ENCODE data around the gene FRMD1.

The FRMD1 gene

DNA sequence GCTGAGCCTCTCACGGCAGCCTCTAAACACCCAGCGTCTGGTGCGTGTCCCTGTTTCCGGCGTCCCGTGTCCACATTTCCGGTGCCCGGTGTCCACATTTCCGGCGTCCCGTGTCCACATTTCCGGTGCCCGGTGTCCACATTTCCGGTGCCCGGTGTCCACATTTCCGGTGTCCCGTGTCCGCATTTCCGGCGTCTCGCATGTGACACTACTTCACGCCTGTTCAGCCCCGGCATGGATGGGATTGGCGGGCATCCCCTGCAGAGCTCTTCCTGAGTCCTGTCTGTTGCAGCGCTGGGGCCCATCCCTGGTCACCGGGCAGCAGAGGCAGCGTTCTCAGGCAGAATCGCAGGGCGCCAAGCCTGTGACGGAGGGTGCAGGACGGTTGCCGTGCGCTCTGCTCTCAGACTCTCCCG lies 3.2 kb downstream of the FRMD1 start:
- DNase-seq: no peak

DNA sequence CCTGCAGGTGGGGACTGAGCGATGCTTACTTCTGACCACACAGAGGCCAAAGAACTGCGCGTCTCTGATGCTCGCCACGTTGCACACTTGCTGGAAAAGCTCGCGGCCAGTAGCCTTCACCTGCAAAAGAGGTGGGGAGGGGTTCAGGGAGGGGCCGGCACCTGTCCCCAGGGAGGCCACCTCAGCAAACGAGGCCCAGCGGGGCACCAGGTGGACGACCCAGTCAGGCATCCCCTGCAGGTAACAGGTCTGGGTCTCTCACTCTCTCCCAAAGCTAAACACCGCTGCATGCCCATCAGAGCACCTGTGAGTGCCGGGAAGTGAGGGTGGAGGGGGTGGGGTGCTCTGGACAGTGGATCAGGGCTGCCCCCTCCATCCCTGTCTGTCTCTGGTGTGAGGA lies 3.8 kb downstream of the FRMD1 start:
- DNase-seq: no peak

- no peak for DNase-seq
Observed at GRCh38 chr6:168073937-168074730, 4.9 kb downstream of the FRMD1 start.

DNA sequence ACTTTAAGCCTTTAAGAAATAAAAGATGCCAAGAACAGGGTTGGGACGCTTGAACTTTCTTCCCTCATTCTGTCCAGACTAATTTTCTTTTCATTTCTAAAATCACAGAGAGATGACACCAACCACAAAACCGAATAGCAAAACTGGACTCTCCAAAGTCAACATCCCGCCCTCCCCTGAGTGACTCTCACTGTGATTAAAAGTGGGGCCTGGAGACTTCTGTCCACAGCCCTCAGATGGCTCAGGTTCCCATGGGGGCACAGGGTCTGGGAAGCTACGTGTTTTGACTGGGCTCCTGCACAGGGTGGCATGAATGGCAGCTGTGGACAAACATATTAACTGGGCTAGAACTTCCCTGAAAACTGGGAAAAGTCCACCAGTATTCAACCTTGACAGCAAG lies 6.3 kb downstream of the FRMD1 start:
- no peak for DNase-seq

GRCh38 chr6:168072261-168072660 lies 6.8 kb downstream of the FRMD1 start:
- DNase-seq: no peak

DNA sequence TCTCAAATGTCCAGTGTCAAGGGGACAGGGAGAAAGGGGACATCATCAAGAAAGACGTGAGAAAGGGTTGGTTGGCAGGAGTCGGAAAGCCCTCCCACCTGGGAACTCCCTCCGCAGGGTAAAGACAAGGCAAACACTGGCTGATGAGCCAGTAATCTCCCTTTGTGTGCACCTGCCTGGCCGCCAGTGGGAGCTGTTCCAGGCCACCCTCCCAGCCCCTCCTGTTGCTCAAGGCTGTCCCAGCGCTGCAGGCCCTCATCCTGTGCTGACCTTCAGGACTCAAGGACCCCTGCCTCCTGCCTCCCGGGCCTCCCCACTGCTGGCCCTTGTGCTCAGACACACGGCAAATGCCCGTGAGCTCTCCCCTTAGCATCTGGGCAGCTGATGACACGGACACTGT lies 7.4 kb downstream of the FRMD1 start:
- DNase-seq: no peak

DNA sequence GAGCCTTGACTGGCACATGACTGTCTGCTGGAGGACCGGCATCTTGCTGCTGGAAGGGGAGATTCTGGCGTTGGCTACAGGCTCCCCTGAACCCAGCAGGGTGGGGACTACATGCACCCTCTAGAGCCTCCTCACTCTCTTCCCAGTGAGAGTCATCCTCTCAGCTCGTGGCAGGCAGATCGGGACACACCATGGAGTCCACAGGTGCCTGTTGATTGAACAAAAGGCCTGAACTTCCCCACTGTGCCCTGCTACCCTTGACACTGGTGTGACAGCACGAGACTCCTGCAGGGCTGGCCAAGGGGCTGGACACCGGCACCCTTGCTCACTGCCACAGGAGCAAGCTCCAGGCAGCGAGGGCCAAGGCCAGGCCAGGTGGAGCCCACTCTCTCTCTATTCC lies 8.2 kb downstream of the FRMD1 start:
- DNase-seq: no peak

- DNase-seq: no peak
Observed at GRCh38 chr6:168067081-168067759, 11.8 kb downstream of the FRMD1 start.

GRCh38 chr6:168064226-168064807 lies 14.7 kb downstream of the FRMD1 start:
- no peak for DNase-seq

DNA sequence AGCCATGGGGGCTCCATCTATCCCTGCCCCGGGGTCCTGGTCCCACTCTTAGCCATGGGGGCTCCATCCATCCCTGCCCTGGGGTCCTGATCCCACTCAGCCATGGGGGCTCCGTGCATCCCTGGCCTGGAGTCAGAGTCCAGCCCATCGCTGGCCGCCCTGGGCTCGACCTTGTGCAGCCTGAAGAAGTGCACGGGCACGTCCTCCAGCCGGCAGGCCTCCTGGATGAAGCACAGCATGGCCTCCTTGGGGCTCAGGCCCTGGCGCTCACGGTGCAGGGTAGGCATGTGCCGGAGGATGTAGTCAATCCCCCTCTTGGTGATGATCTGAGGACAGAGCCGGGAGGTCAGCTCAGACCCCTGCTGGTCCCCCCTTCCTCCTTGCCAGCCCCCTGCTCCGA lies 15.6 kb downstream of the FRMD1 start:
- no peak for DNase-seq

DNA sequence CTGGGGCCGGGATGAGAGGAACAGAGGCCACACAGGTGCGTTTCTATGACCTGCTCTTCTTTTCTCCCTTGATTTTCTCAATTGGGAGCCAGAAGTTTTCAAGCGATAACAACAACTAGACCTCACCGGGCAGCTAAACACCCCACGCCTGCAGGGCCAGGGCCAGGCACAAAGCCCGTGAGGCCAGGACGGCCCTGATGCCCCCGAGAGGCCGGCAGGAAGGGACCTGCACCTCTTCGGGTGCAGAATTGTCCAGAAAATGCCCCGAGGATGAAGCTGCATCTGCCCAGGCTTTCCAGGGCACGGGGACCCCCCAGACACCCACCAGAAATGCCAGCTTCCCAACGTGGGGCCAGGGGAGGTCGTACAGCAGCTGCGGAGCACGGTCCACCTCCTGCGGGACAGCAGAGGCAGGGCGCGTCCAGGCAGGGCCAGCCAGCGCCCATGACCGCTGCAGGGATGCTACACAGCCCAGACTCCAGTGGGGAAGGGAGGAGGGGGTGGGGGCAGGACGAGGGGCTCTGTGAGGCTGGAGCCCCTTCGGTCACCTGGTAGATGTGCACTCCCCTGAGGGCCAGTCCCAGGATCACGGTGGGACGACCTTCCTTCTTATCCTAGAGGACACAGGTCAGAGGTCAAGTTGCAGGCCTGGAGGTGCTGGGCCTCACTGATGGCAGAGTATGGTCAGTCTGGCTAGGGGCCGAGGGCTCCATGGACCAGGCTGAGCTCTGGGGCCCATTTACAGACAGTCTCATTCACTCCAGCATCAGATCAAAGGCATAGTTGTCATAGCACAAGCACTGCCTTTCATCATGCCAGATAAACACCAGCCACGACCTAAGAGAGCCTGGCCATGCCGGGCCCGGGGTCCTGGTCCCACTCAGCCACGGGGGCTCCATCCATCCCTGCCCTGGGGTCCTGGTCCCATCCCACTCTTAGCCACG lies 16.4 kb downstream of the FRMD1 start:
- no peak for DNase-seq

- DNase-seq: no peak
Observed at GRCh38 chr6:168061269-168062210, 17.5 kb downstream of the FRMD1 start.

DNA sequence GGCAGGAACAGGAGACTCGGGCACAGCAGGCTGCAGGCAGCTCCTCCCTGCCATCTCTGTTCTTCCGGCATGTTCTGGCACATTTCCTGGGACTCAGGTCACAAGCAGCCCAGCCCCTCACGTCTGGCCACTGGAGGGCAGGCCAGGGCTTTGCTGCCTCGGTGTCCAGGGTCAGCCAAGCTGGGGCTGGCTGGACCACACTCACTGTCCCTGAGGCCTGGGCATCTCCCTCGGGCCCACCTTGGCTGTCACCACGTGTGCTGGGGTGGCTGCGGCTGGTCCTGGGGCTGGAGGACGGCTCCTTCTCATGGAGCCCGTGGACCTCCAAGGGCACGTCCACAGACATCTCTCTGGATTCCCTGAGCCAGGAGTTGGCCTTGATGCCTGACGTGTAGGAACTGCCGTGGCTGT lies 18.5 kb downstream of the FRMD1 start:
- DNase-seq: no peak

DNA sequence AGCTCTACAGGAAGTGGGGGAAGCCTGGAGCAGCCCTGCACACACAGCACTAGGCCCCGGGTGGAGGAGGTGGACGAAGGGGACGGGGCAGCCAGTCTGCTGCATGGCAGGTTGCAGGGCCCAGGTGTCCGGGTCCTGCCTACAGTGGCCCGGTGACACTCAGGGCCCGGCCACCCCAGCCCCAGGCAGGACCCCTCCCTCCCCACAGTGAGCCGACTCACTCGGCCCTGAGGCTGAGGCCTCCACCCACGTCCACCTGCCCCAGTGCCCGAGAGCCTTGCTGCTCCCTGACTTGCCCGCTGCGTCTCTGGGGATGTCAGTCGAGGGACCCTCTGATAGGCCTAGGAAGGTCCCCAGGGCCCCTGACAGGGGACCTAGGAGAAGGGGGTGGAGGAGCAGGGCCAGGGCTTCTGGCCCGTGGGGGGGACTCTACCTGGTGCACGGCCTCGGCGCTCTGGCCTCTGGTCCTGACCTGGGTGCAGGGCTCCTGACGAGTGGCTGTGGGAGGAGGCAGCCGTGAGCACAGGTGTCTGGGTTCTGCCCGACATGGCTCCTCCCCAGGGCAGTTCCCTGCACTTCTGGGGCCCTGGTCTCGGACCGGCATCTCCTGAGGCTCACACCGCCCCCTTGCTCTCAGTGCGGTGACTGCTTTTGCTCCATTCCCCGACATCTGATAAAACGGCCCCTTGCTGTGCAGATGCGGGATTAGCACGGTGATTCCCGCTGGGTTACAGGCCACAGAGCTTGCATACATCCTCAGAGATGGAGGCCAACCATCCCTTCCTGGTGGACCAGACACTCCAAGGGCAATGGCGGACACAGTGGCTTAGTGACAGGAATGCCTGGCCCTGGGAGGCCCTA lies 20.1 kb downstream of the FRMD1 start:
- no peak for DNase-seq

DNA sequence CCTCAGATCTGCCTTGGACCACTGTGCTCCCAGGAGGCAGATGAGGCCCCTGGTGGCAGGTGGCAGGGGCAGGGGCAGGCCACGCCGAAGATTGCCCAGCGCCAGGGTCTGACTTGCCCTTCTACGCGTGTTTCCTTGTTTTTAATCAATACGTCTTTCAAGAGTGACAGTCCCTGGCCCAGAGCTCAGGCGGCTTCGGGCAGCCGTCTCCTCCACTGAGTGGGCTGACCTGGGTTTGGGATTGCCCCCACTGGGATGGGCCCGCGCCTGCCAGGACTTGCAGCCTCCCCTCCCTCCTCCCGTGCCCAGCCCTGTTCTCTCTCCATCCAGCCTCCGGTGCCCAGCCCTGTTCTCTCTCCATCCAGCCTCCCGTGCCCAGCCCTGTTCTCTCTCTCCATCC lies 21.2 kb downstream of the FRMD1 start:
- no peak for DNase-seq

- DNase-seq: no peak
Observed at GRCh38 chr6:168056892-168057527, 22.0 kb downstream of the FRMD1 start.

DNA sequence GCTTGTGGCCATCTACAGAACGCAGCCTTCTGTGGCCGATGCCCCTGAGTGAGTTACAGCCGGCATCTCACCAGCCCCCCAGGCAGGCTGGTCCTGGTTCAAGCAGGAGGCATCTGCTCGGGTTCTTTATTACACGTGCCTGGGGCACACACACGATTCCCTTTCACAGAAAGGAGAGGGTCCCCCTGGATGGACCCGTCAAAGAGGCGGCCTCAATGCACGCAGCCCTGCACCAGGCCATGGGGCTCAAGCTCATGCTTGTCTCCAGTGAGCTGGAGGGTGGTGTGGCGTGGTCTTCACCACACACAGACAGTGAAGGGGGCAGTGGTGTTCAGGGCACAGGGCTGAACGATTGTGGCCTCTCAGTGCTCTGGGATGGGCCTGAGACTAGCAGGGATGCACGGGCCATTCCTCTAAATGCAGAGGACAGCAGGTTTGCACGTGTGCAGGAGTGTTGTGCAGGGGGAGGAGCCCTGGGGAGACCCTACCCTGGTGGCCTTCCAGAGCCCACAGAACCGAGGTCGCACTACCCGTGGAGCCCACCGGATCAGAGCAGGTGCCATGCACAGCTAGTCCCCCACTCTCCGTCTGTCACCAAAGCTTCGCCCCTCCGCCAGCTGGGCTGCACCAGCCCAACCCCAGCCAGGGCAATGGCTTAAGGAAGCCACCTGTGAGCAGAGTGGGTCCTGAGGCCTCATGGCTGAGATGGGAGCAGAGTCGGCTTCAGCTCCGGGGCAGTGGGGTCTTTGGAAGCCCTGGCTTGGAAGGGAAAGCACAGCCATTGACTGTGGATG lies 23.1 kb downstream of the FRMD1 start:
- DNase-seq: no peak

DNA sequence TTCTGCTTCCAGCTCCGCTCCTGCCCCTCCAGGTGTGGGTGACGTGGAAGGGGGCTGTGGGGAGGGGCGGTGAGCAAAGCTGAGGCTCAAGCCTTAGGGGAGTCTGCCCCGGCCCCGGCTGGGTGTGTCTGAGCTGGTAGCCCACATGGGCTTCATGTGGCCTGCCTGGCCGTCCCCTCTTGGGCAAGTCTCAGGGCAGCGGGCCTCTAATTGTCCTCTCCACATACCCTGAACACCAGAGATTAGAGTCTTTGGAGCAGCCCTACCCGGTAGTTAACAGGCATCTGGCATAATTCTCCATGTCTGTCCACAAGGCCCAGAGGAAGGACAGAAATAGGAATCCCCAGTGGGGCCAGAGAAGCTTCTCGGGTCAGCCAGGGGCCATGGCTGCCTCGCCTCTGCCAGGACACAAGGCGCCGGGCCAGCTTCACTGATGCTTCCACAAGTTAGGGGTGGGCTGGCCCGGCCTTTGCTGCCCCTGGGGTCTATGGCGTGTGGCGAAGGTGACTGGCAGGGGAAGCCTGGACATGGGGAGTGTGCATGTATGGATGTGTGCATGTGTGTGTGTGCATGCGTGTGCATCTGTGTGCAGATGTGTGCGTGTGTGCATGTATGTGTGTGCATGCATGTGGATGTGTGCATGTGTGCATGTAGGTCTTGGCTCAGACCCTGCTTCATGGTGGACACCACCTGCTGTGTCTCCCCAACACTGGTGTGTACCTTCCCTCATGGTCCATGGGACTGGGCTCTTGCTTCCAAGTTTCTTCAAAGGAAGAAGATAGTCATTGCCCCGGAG lies 24.0 kb downstream of the FRMD1 start:
- DNase-seq: no peak

Measured in activated naive CD4-positive, alpha-beta T cell treated with anti-CD3 and anti-CD28 coated beads, Interleukin-2, amount 50 U/mL, for 16 hours (primary cell).